Nephron progenitor cell (in vitro differentiated cells): ENCODE measurements around the gene ETV7.

Source experiments
- DNase-seq: peaks from one replicate; pipeline ENCODE4 v3.0.0; 2021
- H3K27ac Mint-ChIP-seq: 2 replicates; pipeline ENCODE4 v1.8.0; 2021; ENCODE audit warnings: mild to moderate bottlenecking, moderate library complexity, mixed read lengths
- H3K27me3 Mint-ChIP-seq: 2 replicates; pipeline ENCODE4 v1.8.0; 2021; ENCODE audit warnings: mild to moderate bottlenecking, low read depth, mixed read lengths; ENCODE audit not compliant: poor library complexity
- H3K36me3 Mint-ChIP-seq: 2 replicates; pipeline ENCODE4 v1.8.0; 2021; ENCODE audit warnings: low read depth, mixed read lengths
- H3K4me1 Mint-ChIP-seq: 2 replicates; pipeline ENCODE4 v1.8.0; 2021; ENCODE audit warnings: mixed read lengths
- H3K4me3 Mint-ChIP-seq: 2 replicates; pipeline ENCODE4 v1.8.0; 2021; ENCODE audit warnings: mild to moderate bottlenecking, moderate library complexity, mixed read lengths
- H3K9me3 Mint-ChIP-seq: 2 replicates; pipeline ENCODE4 v1.8.0; 2021; ENCODE audit warnings: mild to moderate bottlenecking, moderate library complexity, mixed read lengths
- CTCF ChIP-seq: fragments of 200-600 bp; sonication (generic); IDR thresholded peaks from 2 replicates; pipeline ENCODE4 v1.5.0; 2021; ENCODE audit warnings: antibody characterized with exemption

The ETV7 gene

GRCh38 chr6:36387440-36388303 is at the start of gene ETV7:
ETV7 (minus strand) TSS chr6:36387669; CDS start chr6:36387541, 128 bp downstream.
- no peaks in the 10 kb centered on the region for H3K9me3 Mint-ChIP-seq
- H3K27me3 Mint-ChIP-seq: peaks cover 87% of the 10 kb centered on the region
- peaks cover 18% of the 10 kb centered on the region for H3K4me1 Mint-ChIP-seq
- H3K36me3 Mint-ChIP-seq: no peaks in the 10 kb centered on the region
- peak; percentile 39 for DNase-seq
- peak within 1 kb of the TSS; percentile 84 for H3K4me3 Mint-ChIP-seq
- no peak within 1 kb of the TSS for H3K27ac Mint-ChIP-seq
- TF ChIP-seq CTCF: no peak

GRCh38 chr6:36436466-36436865 is 49.0 kb upstream of the ETV7 start:
- no peak for TF ChIP-seq CTCF
- Mint-ChIP-seq H3K36me3 (no peaks in the 10 kb centered on the region), H3K9me3 (no peaks in the 10 kb centered on the region), H3K4me3 (no peak overlapping the region), H3K4me1 (peaks cover 16% of the 10 kb centered on the region), H3K27ac (no peak overlapping the region), H3K27me3 (no peaks in the 10 kb centered on the region)
- no peak for DNase-seq

- no peak for TF ChIP-seq CTCF
- peak overlapping the region; percentile 10 for H3K27ac Mint-ChIP-seq
- no peaks in the 10 kb centered on the region for H3K36me3 Mint-ChIP-seq
- H3K4me3 Mint-ChIP-seq: no peak overlapping the region
- DNase-seq: no peak
- peaks cover 9% of the 10 kb centered on the region for H3K4me1 Mint-ChIP-seq
- H3K27me3 Mint-ChIP-seq: no peaks in the 10 kb centered on the region
- H3K9me3 Mint-ChIP-seq: no peaks in the 10 kb centered on the region
These were observed 44.7 kb upstream of the ETV7 start for GRCh38 chr6:36432151-36432671.

- Mint-ChIP-seq H3K4me1 (peaks cover 9% of the 10 kb centered on the region), H3K9me3 (no peaks in the 10 kb centered on the region), H3K27me3 (no peaks in the 10 kb centered on the region), H3K4me3 (no peak overlapping the region), H3K27ac (no peak overlapping the region), H3K36me3 (no peaks in the 10 kb centered on the region)
- no peak for TF ChIP-seq CTCF
- DNase-seq: no peak
These were observed 43.7 kb upstream of the ETV7 start for GRCh38 chr6:36431197-36431596.

GRCh38 chr6:36430351-36430750 is 42.9 kb upstream of the ETV7 start:
- Mint-ChIP-seq H3K9me3 (no peaks in the 10 kb centered on the region), H3K4me3 (no peak overlapping the region), H3K27me3 (no peaks in the 10 kb centered on the region), H3K27ac (no peak overlapping the region), H3K4me1 (peaks cover 9% of the 10 kb centered on the region), H3K36me3 (no peaks in the 10 kb centered on the region)
- no peak for DNase-seq
- no peak for TF ChIP-seq CTCF

GRCh38 chr6:36428911-36429310 is 41.4 kb upstream of the ETV7 start:
- Mint-ChIP-seq H3K4me3 (no peak overlapping the region), H3K27me3 (no peaks in the 10 kb centered on the region), H3K4me1 (peaks cover 10% of the 10 kb centered on the region), H3K27ac (no peak overlapping the region), H3K36me3 (no peaks in the 10 kb centered on the region), H3K9me3 (no peaks in the 10 kb centered on the region)
- TF ChIP-seq CTCF: no peak
- no peak for DNase-seq
